ENCODE results near the gene GRIN3A.

DNA sequence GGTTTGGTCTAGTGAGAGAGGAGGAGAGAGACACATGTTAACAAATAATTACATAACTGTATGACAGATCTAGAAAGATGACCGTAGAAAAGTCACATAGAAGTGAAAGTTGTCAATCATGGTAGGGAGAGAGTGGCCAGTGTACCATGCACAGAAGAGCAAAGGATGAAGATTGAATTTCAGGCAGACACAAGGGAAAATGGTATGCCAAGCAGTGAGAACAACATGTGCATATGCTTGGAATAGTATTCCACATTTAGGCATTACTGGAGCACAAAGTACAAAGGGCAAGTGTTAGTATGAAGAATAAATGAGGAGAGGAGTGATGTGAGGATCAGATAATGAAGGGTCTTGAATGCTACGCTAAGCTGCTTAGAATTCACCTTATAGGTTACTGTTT lies 20.3 kb downstream of the GRIN3A start:
- TF ChIP-seq, protein P1, sequence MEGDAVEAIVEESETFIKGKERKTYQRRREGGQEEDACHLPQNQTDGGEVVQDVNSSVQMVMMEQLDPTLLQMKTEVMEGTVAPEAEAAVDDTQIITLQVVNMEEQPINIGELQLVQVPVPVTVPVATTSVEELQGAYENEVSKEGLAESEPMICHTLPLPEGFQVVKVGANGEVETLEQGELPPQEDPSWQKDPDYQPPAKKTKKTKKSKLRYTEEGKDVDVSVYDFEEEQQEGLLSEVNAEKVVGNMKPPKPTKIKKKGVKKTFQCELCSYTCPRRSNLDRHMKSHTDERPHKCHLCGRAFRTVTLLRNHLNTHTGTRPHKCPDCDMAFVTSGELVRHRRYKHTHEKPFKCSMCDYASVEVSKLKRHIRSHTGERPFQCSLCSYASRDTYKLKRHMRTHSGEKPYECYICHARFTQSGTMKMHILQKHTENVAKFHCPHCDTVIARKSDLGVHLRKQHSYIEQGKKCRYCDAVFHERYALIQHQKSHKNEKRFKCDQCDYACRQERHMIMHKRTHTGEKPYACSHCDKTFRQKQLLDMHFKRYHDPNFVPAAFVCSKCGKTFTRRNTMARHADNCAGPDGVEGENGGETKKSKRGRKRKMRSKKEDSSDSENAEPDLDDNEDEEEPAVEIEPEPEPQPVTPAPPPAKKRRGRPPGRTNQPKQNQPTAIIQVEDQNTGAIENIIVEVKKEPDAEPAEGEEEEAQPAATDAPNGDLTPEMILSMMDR (IDR thresholded peaks at IDR 0.05), result no peak
- no peak for TF ChIP-seq POLR2A (IDR thresholded peaks at IDR 0.05)

Measured in Peyer's patch (tissue), 4 donors.